Sciatic nerve (tissue), 2 donors: Measurements from ENCODE around the gene SGIP1. TPM values are rescaled to one million over a fixed set of nuclear protein-coding genes. Genes with fewer than 3 reads are reported as not detected.

Experiments
- ATAC-seq: fragments of 200-7000 bp; cut with Tn5 transposase; one replicate; pipeline ENCODE4 v1.9.1; 2020; ENCODE audit warnings: mild to moderate bottlenecking, moderate library complexity
- DNase-seq: peaks from one replicate; pipeline ENCODE4 v3.0.0-alpha.2; 2020; ENCODE audit warnings: low spot score
- intact Hi-C: fragments of 100-400 bp; cut with DNase I; formaldehyde crosslinking; loops from one replicate; pipeline ENCODE4 v1.14.2; 2022
- total RNA-seq: library from RNA; stranded (reverse); fragmentation: NEBNext Ultra II Directional; extraction: Animal tissue kit (Norgen Biotek cat#: 25700); gene quantifications from one replicate; pipeline ENCODE4 v1.2.1, GENCODE V29; 2021
- donor health status: DM: no; HTN: no; CAD: no.
- donor health status: DM: no; HTN: no; CAD: no.

The SGIP1 gene
- total RNA-seq, 1 donor from 2014 or later: 7.0 TPM

DNA sequence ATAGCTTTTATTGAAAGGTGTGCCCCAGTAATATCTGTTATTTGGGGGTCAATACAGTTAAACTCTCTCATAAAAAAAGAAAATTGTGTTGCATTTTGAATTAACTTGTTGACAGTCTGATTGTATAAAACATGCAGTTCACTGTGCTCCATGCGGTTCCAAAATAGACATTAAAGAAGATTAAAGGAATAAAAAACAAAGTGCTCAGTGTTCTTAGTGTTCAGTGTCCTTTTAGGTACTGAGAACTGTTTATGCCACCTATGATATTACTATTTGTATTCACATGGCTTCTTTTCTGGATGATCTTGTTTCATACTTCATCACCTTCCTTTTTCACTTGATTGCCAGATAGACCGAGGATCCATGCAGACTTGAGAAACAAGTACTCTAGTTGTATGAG lies 15.3 kb upstream of the SGIP1 start:
- intact Hi-C loops: no loop called here
- ATAC-seq (no peak), DNase-seq (no peak)

- ATAC-seq (no peak), DNase-seq (no peak)
- intact Hi-C loops: loop anchor here (10.0 kb wide), 1 partner anchor 1215 kb away; no protein-coding TSS in a partner anchor
Observed at GRCh38 chr1:66519992-66520391, 14.0 kb upstream of the SGIP1 start.

DNA sequence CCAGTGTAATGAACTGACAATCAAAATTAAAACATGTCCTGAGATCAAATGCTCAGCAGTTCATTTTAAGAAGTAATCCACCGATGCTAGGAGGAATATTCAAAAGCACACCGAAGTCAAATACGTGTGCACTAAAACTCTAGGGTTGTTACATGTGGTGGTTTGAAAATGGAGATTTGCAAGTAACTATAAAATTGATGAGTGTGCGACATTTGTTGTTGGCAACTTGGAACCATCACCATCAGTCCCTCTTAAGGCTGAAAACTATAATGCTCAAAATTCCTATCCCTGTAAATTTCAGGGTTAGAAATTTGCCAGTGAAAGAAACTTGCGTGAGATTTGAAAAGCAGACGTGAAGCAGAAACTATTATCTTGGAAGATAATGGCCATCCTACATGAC lies 13.3 kb upstream of the SGIP1 start:
- DNase-seq (no peak), ATAC-seq (no peak)
- intact Hi-C loops: loop anchor here (10.0 kb wide), 1 partner anchor 1214 kb away; no protein-coding TSS in a partner anchor

DNA sequence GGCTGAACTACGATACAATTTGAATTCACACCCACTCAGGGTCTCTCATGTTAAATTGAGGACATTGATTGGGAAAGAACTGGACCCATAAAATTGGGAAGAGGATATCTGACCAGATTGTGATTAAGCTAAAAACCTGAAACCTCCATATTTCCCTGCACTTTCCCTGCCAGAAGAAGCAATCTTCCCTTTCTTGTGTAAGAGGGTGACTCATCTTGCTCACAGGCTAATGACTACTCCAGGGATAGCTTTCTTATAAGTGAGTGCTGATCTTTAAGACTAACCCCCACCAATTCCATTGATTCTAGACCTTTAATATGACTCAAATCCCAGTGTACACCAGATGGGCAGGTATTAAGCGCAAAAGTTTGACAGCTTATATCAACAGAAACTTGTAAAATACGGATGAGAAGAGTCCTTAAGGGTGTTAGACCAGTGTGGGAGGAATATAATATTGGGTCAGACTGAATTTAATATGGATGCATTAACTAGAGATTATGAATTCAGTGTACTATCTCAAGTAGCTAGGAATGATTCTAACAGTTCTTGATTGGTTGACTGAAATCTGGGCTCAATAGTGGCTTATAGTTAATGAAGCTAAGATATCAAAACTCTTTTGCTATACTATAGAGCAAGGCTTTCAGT lies 12.1 kb upstream of the SGIP1 start:
- DNase-seq: no peak
- ATAC-seq: peak; percentile 48
- intact Hi-C loops: loop anchor here (10.0 kb wide), 1 partner anchor 1213 kb away; no protein-coding TSS in a partner anchor

DNA sequence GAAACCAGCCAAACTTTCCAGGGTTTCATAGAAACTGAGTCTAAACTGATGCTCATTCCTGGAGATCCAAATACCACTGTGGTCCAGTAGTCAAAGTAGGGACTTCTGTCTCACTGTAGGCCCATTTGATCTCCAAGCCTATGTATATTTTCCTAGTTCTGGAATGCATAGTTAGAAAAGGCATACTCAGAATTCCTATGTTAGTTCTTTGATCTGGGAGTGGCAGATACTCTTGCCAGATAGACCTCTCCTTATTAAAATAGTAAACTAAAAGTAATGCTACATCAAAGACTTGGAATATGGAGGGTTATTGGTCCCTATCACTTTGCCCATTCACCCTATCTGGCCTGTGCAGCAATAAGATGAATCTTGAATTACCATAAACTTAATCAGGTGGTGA lies 10.4 kb upstream of the SGIP1 start:
- intact Hi-C loops: loop anchor here (10.0 kb wide), 1 partner anchor 1211 kb away; no protein-coding TSS in a partner anchor
- no peak for ATAC-seq
- no peak for DNase-seq

DNA sequence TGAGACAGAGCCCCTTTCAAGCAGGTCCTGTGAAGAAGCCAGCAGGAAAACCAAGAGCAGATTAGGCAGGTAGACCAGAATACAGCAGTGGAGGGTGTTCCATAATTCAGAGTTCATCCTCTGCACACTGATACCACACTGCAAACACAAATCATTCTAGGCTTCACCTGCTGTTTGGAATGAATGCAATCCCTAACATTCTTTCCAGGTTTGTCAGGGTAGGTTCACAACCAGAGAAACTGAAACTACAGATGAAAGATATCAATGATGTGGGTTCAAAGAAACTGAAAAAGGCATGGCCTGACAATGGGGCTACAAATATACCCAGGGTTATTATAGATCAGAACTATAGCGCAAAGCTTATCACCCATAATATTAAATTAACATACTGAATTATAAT lies 8.9 kb upstream of the SGIP1 start:
- DNase-seq: no peak
- intact Hi-C loops: loop anchor here (10.0 kb wide), 1 partner anchor 1210 kb away; no protein-coding TSS in a partner anchor
- no peak for ATAC-seq

- intact Hi-C loops: loop anchor here (10.0 kb wide), 1 partner anchor 1209 kb away; no protein-coding TSS in a partner anchor
- no peak for DNase-seq
- no peak for ATAC-seq
Observed at GRCh38 chr1:66526036-66526435, 7.9 kb upstream of the SGIP1 start.

- ATAC-seq: no peak
- no peak for DNase-seq
- intact Hi-C loops: loop anchor here (10.0 kb wide), 1 partner anchor 1208 kb away; no protein-coding TSS in a partner anchor
Observed at GRCh38 chr1:66526991-66527390, 7.0 kb upstream of the SGIP1 start.

DNA sequence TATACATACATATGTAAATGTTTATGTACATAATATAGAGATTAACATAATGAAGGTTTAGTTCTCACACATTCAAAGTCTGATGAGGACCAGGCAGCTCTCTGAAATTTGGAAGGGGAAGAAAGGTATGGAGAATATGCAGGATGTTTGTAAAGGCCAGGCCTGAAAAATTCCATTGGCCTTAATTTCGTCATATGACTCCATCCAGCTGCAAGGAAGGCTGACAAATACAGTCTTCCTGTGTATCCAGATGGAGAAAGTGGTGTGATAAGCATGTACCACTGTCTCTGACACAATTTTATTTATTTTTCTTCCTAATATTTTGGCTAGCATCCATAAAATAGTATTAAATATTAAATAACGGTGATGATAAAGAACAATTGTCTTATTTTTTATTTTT lies 6.3 kb upstream of the SGIP1 start:
- intact Hi-C loops: loop anchor here (10.0 kb wide), 1 partner anchor 1207 kb away; no protein-coding TSS in a partner anchor
- DNase-seq: no peak
- ATAC-seq: no peak

DNA sequence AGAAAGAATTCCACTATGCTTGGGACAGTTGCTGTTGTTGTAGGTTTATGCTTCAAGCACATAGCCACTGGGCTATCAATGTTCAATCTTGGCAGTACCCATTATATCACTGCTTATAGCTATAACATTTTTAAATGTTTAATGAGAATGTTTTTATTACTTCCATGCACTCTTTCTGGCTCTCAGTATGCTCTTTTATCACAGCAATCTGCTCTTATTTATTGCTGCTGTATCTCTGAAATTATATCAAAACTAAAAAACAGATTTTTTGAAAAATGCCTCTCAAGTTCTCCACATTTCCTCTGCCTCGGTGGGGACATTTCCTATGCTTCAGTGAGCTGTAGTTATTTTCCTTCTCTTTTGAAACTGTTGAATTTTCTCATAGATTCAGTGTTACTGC lies 5.4 kb upstream of the SGIP1 start:
- DNase-seq (no peak), ATAC-seq (no peak)
- intact Hi-C loops: loop anchor here (10.0 kb wide), 1 partner anchor 1206 kb away; no protein-coding TSS in a partner anchor

- no peak for DNase-seq
- intact Hi-C loops: loop anchor here (5.0 kb wide), 1 partner anchor 1875 kb away; no protein-coding TSS in a partner anchor
- ATAC-seq: no peak
Observed at GRCh38 chr1:66532214-66532613, 1.7 kb upstream of the SGIP1 start.

DNA sequence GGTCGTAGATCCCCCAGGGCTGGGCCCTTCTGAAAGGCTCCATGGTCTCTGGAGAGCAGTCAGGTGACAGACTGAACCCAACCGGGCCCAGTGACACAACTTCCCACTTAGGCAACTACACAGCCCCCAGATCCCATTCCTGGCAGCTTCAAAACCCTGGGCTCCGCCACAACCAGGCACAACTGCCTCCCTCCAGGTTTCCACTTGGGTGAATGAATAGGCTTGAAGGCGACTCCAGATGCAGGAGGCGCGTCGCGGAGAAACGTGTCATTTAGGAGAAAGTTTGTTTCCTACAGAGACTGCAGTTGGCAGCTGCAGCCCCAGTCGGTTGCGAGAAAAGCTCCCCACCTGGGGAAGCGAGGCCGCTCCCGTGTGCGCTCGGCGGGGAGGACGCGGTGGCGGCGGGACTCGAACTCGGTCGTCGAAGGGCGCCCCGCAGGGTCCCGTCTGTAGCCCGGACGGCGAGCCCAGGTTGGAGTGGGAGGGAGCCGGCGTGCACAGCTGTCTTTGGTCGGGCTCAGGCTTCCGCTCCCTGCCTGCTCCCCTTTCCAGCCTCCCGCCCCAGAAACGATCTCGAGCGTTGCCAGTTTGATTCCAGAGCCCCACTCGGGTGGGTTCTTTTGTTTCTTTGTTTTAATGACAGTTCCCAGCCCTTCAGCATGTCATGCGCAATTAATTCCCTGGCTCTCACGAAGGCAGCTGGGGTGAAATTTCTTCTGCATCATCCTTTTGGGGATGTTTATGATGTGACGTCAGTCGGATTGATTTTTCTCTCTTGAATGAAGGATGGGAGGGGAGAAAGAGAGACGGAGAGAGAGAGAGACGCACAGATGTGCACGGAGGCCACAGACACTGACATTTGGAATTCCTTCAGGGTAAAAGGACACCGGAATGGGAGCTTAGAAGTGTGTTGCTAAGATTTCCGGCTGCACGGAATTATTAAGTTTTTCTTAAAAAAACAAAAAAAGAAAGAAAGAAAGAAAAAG lies 862 bp upstream of the SGIP1 start:
- intact Hi-C loops: loop anchor here (5.0 kb wide), 1 partner anchor 1876 kb away; no protein-coding TSS in a partner anchor
- ATAC-seq (peak; percentile 67), DNase-seq (no peak)

GRCh38 chr1:66535061-66535460 lies 1.1 kb downstream of the SGIP1 start:
- DNase-seq (no peak), ATAC-seq (no peak)
- intact Hi-C loops: no loop called here

DNA sequence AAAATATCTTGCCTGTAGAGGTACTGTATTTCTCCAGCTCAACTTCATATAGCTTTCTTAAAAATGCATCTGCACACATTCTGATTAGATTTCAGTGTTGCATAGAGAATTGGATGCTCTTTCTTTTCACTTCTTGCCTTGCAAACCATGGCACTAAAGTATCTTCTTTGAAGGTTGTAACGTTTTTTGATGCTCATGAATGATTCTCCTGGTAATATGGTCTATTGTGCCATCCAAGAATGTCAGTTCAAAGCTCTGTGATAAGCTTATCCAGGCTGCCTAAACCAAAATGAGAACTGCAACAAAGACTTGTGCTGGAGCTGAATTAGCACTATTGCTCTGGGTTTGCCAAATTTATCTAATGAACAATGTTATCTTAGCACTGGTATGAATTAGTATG lies 1.9 kb downstream of the SGIP1 start:
- DNase-seq: no peak
- ATAC-seq: no peak
- intact Hi-C loops: no loop called here

DNA sequence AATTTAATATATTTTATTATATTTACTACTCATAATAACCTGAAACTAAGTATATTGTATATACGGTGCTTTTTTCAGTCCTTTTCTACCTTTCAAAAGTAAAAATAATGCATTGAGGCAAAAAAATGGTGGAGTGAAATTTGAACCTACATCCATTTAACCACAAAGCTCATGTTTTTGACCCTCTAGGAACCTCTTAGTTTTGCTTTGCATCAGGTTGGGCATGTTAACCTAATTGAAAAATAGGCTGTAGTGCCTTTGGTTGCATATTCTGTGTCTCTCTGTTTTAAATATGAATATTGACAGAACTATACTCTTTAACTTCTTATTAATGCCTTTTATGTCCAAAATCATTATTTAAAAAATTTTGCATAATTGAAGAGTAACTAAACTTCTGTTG lies 3.8 kb downstream of the SGIP1 start:
- DNase-seq: no peak
- intact Hi-C loops: no loop called here
- ATAC-seq: no peak

- intact Hi-C loops: no loop called here
- DNase-seq: no peak
- ATAC-seq: no peak
Observed at GRCh38 chr1:66539491-66539890, 5.5 kb downstream of the SGIP1 start.

GRCh38 chr1:66540434-66541032 lies 6.6 kb downstream of the SGIP1 start:
- ATAC-seq (no peak), DNase-seq (no peak)
- intact Hi-C loops: no loop called here

DNA sequence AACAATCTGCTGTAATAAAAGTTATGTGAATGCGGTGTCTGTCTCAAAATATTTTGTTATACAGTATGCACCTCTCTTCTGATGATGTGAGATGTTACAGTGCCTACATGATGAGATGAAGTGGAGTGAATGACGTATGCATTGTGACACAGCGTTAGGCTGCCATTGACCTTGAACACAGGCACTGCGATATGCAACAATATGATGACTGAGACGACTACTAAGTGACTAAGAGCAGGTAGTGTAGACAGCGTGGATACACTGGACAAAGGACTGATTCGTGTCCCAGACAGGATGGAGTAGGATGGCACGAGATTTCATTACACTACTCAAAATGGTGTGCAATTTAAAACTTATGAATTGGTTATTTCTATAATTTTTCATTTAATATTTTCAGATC lies 8.4 kb downstream of the SGIP1 start:
- no peak for ATAC-seq
- no peak for DNase-seq
- intact Hi-C loops: no loop called here
